Epithelial cell of esophagus (primary cell): ENCODE data around the gene SNRNP27.

Experiments
- DNase-seq: peaks from one replicate; pipeline ENCODE4 v3.0.0; 2010; ENCODE audit warnings: low read depth
- H3K4me3 ChIP-seq: 2 replicates; pipeline ENCODE4 v1.5.1; 2011; ENCODE audit warnings: mild to moderate bottlenecking, low read length, control low read depth
- CTCF ChIP-seq: IDR thresholded peaks from 2 replicates; pipeline ENCODE4 v1.5.1; 2011; ENCODE audit warnings: low read depth, mild to moderate bottlenecking, low read length, control low read depth, inconsistent platforms; ENCODE audit not compliant: insufficient read depth; ENCODE audit errors: missing control alignments

Gene SNRNP27

GRCh38 chr2:69933839-69934613, 40.3 kb downstream of the SNRNP27 start:
- DNase-seq, result peak; percentile 96
- no peak overlapping the region for H3K4me3 ChIP-seq
- no peak for TF ChIP-seq CTCF

- TF ChIP-seq CTCF, result no peak
- H3K4me3 ChIP-seq, result no peak overlapping the region
- DNase-seq, result no peak
These were observed 40.8 kb downstream of the SNRNP27 start for GRCh38 chr2:69934614-69934908.

GRCh38 chr2:69935011-69935410, 41.3 kb downstream of the SNRNP27 start:
- no peak overlapping the region for H3K4me3 ChIP-seq
- TF ChIP-seq CTCF, result no peak
- DNase-seq, result no peak

- no peak overlapping the region for H3K4me3 ChIP-seq
- no peak for DNase-seq
- no peak for TF ChIP-seq CTCF
These were observed 43.1 kb downstream of the SNRNP27 start for GRCh38 chr2:69936906-69937305.

- no peak overlapping the region for H3K4me3 ChIP-seq
- no peak for DNase-seq
- TF ChIP-seq CTCF, result no peak
These were observed 44.2 kb downstream of the SNRNP27 start for GRCh38 chr2:69937968-69938367.

- no peak overlapping the region for H3K4me3 ChIP-seq
- no peak for TF ChIP-seq CTCF
- no peak for DNase-seq
These were observed 46.0 kb downstream of the SNRNP27 start for GRCh38 chr2:69939722-69940121.

- no peak for DNase-seq
- no peak overlapping the region for H3K4me3 ChIP-seq
- TF ChIP-seq CTCF, result no peak
These were observed 46.9 kb downstream of the SNRNP27 start for GRCh38 chr2:69940691-69941090.
